Measurements from ENCODE around the gene CYBB.

GRCh38 chrX:37786624-37787422 lies 7.0 kb downstream of the CYBB start:
- TF ChIP-seq CTCF (IDR thresholded peaks at IDR 0.05): no peak
- TF ChIP-seq REST (IDR thresholded peaks at IDR 0.05; ENCODE audit: low read depth, low read length): no peak
- no peak for TF ChIP-seq JUND (IDR thresholded peaks at IDR 0.05)
- TF ChIP-seq RCOR1 (IDR thresholded peaks at IDR 0.05; ENCODE audit: low read length): no peak
- no peak for TF ChIP-seq FOXJ3 (CRISPR knock-in tag; IDR thresholded peaks at IDR 0.05)
- no peak for TF ChIP-seq MAX (IDR thresholded peaks at IDR 0.05; ENCODE audit: low read depth)
- TF ChIP-seq RFX5 (IDR thresholded peaks at IDR 0.05; ENCODE audit: low read length): no peak
- TF ChIP-seq TAF1 (IDR thresholded peaks at IDR 0.05; ENCODE audit: borderline replicate concordance, low read depth, low read length): no peak

Measured in SK-N-SH (cell line).